H1 (cell line): ENCODE results near the gene PRDX5. TPM values are rescaled to one million over a fixed set of nuclear protein-coding genes. Genes with fewer than 3 reads are reported as not detected.

Experiments
- CTCF ChIA-PET: fragments of 300-600 bp; sonication (Branson Sonifier 250); formaldehyde crosslinking; loops from one replicate; lab custom pipeline; 2021; ENCODE audit not compliant: partially characterized antibody; lab: Charles Lee
- POLR2A ChIA-PET: fragments of 300-600 bp; sonication (Branson Sonifier 250); formaldehyde crosslinking; loops from one replicate; lab custom pipeline; 2021; ENCODE audit warnings: inconsistent platforms; ENCODE audit not compliant: partially characterized antibody; lab: Charles Lee
- DNase-seq, 2 experiments: peaks; one replicate each; pipeline versions ENCODE4 v3.0.0 to v3.0.0-alpha.2; 2010 to 2022; ENCODE audit warnings: low spot score in 2 of 2, low read depth in 1 of 2, mixed read lengths in 1 of 2
- FAIRE-seq: peaks from 2 replicates; lab custom pipeline; 2011; peaks lifted over from hg19 to GRCh38; lab: Jason Lieb, UNC
- H2AFZ ChIP-seq: 2 replicates; pipeline ENCODE4 v1.8.1; 2012; ENCODE audit warnings: low read length, inconsistent platforms
- H2AK5ac ChIP-seq: 2 replicates; pipeline ENCODE4 v1.6.1; 2013; ENCODE audit warnings: low read depth, low read length
- H2BK120ac ChIP-seq: replicated peaks from 2 replicates; pipeline ENCODE3; 2013; ENCODE audit warnings: low read depth, low read length, inconsistent platforms
- H2BK12ac ChIP-seq: 2 replicates; pipeline ENCODE4 v1.6.1; 2013; ENCODE audit warnings: low read depth, low read length
- H2BK15ac ChIP-seq: 2 replicates; pipeline ENCODE4 v1.6.1; 2013; ENCODE audit warnings: low read length
- H2BK20ac ChIP-seq: 2 replicates; pipeline ENCODE4 v1.6.1; 2013; ENCODE audit warnings: low read length
- H2BK5ac ChIP-seq: 2 replicates; pipeline ENCODE4 v1.6.1; 2013; ENCODE audit warnings: low read depth, low read length
- H3K14ac ChIP-seq: 2 replicates; pipeline ENCODE4 v1.6.1; 2013; ENCODE audit warnings: inconsistent platforms; ENCODE audit not compliant: insufficient read length
- H3K18ac ChIP-seq: 2 replicates; pipeline ENCODE4 v1.6.1; 2013; ENCODE audit warnings: low read length; ENCODE audit errors: extremely low read depth
- H3K23ac ChIP-seq: 2 replicates; pipeline ENCODE4 v1.6.1; 2013; ENCODE audit warnings: inconsistent platforms; ENCODE audit not compliant: insufficient read length
- H3K23me2 ChIP-seq: 2 replicates; pipeline ENCODE4 v1.6.1; 2013; ENCODE audit warnings: low read depth, low read length
- H3K27ac ChIP-seq: 2 replicates; pipeline ENCODE4 v1.6.1; 2011; ENCODE audit warnings: low read depth, low read length, inconsistent platforms
- H3K27me3 ChIP-seq, 4 experiments: replicated peaks in 1 of 4; 1 replicate in 1 of 4; 2 replicates in 3 of 4; pipeline versions ENCODE4 v1.6.1 to v1.8.1; 2011 to 2013; ENCODE audit warnings: low read length in 3 of 4, mild to moderate bottlenecking in 3 of 4, inconsistent platforms in 2 of 4, mixed read lengths in 2 of 4, moderate library complexity in 1 of 4; ENCODE audit not compliant: control insufficient read depth in 3 of 4, insufficient read depth in 3 of 4; ENCODE audit errors: extremely low read depth in 1 of 4
- H3K36me3 ChIP-seq, 4 experiments: 2 replicates each; pipeline versions ENCODE4 v1.6.1 to v1.8.1; 2011 to 2013; ENCODE audit warnings: mild to moderate bottlenecking in 4 of 4, low read length in 3 of 4, moderate library complexity in 2 of 4, control low read depth in 1 of 4, inconsistent platforms in 1 of 4; ENCODE audit not compliant: insufficient read depth in 4 of 4, control insufficient read depth in 2 of 4
- H3K4ac ChIP-seq: replicated peaks from 2 replicates; pipeline ENCODE3; 2013; ENCODE audit warnings: low read length, low read depth, mixed read lengths, inconsistent platforms; ENCODE audit not compliant: insufficient read length
- H3K4me1 ChIP-seq, 4 experiments: replicated peaks in 1 of 4; 1 replicate in 1 of 4; 2 replicates in 3 of 4; pipeline versions ENCODE4 v1.6.1 to v1.8.1; 2011 to 2013; ENCODE audit warnings: low read length in 3 of 4, inconsistent platforms in 2 of 4, mixed read lengths in 1 of 4; ENCODE audit not compliant: insufficient read depth in 4 of 4, control insufficient read depth in 3 of 4
- H3K4me2 ChIP-seq, 2 experiments: 2 replicates each; pipeline versions ENCODE4 v1.6.1 to v1.8.1; 2011 to 2013; ENCODE audit warnings: low read depth in 2 of 2, low read length in 2 of 2, control low read depth in 1 of 2, inconsistent platforms in 1 of 2, mild to moderate bottlenecking in 1 of 2; ENCODE audit not compliant: insufficient read depth in 1 of 2
- H3K4me3 ChIP-seq, 4 experiments: fragments of 200-600, 300-600 bp in 1 of 4; sonication (generic), shearing (Covaris generic), sonication (Bioruptor Twin) in 1 of 4; 2 replicates each; pipeline versions ENCODE4 v1.5.1 to v1.8.1; 2011 to 2016; ENCODE audit warnings: low read length in 4 of 4, low read depth in 3 of 4, control low read depth in 2 of 4, inconsistent platforms in 2 of 4, mild to moderate bottlenecking in 2 of 4, mixed read lengths in 1 of 4, moderate library complexity in 1 of 4; ENCODE audit not compliant: insufficient read depth in 2 of 4; ENCODE audit errors: extremely low read depth in 1 of 4
- H3K56ac ChIP-seq: replicated peaks from 2 replicates; pipeline ENCODE3; 2013; ENCODE audit warnings: low read depth, mild to moderate bottlenecking, mixed read lengths, low read length, inconsistent platforms; ENCODE audit not compliant: insufficient read length
- H3K79me1 ChIP-seq: 2 replicates; pipeline ENCODE4 v1.6.1; 2013; ENCODE audit warnings: low read depth, low read length, control low read depth
- H3K79me2 ChIP-seq, 2 experiments: 2 replicates each; pipeline versions ENCODE4 v1.6.1 to v1.8.1; 2012 to 2013; ENCODE audit warnings: low read length in 2 of 2, mild to moderate bottlenecking in 2 of 2, inconsistent platforms in 1 of 2; ENCODE audit not compliant: insufficient read depth in 2 of 2, control insufficient read depth in 1 of 2
- H3K9ac ChIP-seq, 4 experiments: replicated peaks in 1 of 4; 1 replicate in 1 of 4; 2 replicates in 3 of 4; pipeline versions ENCODE4 v1.6.1 to v1.8.1; 2011 to 2013; ENCODE audit warnings: low read depth in 3 of 4, low read length in 3 of 4, control low read depth in 2 of 4, mild to moderate bottlenecking in 2 of 4, moderate library complexity in 2 of 4, inconsistent platforms in 1 of 4; ENCODE audit errors: extremely low read depth in 1 of 4
- H3K9me3 ChIP-seq, 2 experiments: 2 replicates each; pipeline versions ENCODE4 v1.6.1 to v1.8.1; 2012 to 2013; ENCODE audit warnings: mild to moderate bottlenecking in 2 of 2, moderate library complexity in 2 of 2, control low read depth in 1 of 2, inconsistent platforms in 1 of 2, low read depth in 1 of 2, low read length in 1 of 2, mixed read lengths in 1 of 2; ENCODE audit not compliant: insufficient read depth in 2 of 2
- H4K20me1 ChIP-seq, 2 experiments: replicated peaks in 1 of 2; 2 replicates each; pipeline versions ENCODE3 to v1.8.1; 2011 to 2013; ENCODE audit warnings: inconsistent platforms in 2 of 2, low read length in 2 of 2, mild to moderate bottlenecking in 1 of 2; ENCODE audit not compliant: insufficient read depth in 2 of 2, control insufficient read depth in 1 of 2
- H4K5ac ChIP-seq: 2 replicates; pipeline ENCODE4 v1.6.1; 2013; ENCODE audit warnings: low read length, low read depth, mixed read lengths, inconsistent platforms; ENCODE audit not compliant: insufficient read length
- H4K8ac ChIP-seq: 2 replicates; pipeline ENCODE4 v1.8.0; 2013; ENCODE audit warnings: mild to moderate bottlenecking, moderate library complexity, low read length, inconsistent platforms; ENCODE audit not compliant: insufficient read depth; ENCODE audit errors: extremely low read depth
- H4K91ac ChIP-seq: replicated peaks from 2 replicates; pipeline ENCODE3; 2013; ENCODE audit warnings: low read length, mixed read lengths, inconsistent platforms; ENCODE audit not compliant: insufficient read length
- CTCF ChIP-seq, 3 experiments: IDR thresholded peaks; 1 replicate in 2 of 3; 2 replicates in 1 of 3; pipeline versions ENCODE4 v1.5.1 to v1.6.1; 2011; ENCODE audit warnings: low read length in 3 of 3, mild to moderate bottlenecking in 3 of 3, inconsistent platforms in 2 of 3, low read depth in 1 of 3, moderate library complexity in 1 of 3; ENCODE audit not compliant: insufficient read depth in 1 of 3; ENCODE audit errors: control extremely low read depth in 1 of 3
- GTF2F1 ChIP-seq: IDR thresholded peaks from 2 replicates; pipeline ENCODE4 v1.6.1; 2012; ENCODE audit warnings: low read depth, low read length, improper control_type of control experiment, borderline replicate concordance
- KDM1A ChIP-seq: fragments of 200-600, 300-600 bp; sonication (generic); IDR thresholded peaks from 2 replicates; pipeline ENCODE4 v1.7.1; 2016; ENCODE audit warnings: mild to moderate bottlenecking, low read length, borderline replicate concordance
- SP1 ChIP-seq: IDR thresholded peaks from 2 replicates; pipeline ENCODE4 v1.6.1; 2011; ENCODE audit warnings: low read depth, low read length
- TEAD4 ChIP-seq: IDR thresholded peaks from 2 replicates; pipeline ENCODE4 v1.6.1; 2012; ENCODE audit warnings: low read depth, low read length, inconsistent platforms, mixed read lengths
- WGBS, 2 experiments: shearing (Covaris generic) in 1 of 2; methylation state at CpG; one replicate each; pipeline versions ENCODE4 v1.1.6 to v1.1.7; 2013 to 2015; ENCODE audit warnings: low lambda C conversion rate in 2 of 2, mixed read lengths in 2 of 2, inconsistent platforms in 1 of 2, low coverage in 1 of 2, missing lambda C conversion rate in 1 of 2; ENCODE audit not compliant: insufficient replicate concordance in 2 of 2, insufficient coverage in 1 of 2, insufficient read length in 1 of 2; ENCODE audit errors: extremely low coverage in 1 of 2, missing lambda C conversion rate in 1 of 2; 5-methylcytosine and 5-hydroxymethylcytosine counted together
- polyA plus RNA-seq, 7 experiments: library from polyadenylated mRNA; depleted of rRNA in 3 of 7; stranded (reverse) in 5 of 7; unstranded in 2 of 7; fragments of >200 nt in 5 of 7; fragments of 200-250 nt in 2 of 7; gene quantifications; 1 replicate in 5 of 7; 2 replicates in 1 of 7; 4 replicates in 1 of 7; pipeline versions ENCODE4 v1.2.1 to v1.2.3, GENCODE V29; 2011 to 2013; ENCODE audit warnings: missing spikeins in 2 of 7, mixed read lengths in 2 of 7
- total RNA-seq: library from RNA; stranded (reverse); fragmentation: NEBNext Ultra II Directional; extraction: Animal tissue kit (Norgen Biotek cat#: 25700); gene quantifications from 2 replicates; pipeline ENCODE4 v1.2.1, GENCODE V29; 2021

Gene PRDX5
- total and polyA plus RNA-seq, 2 of the 8 experiments (the other 6 are each of a cell fraction or from before 2014, with no cell fraction given), result 201 to 582 TPM

GRCh38 chr11:64352099-64352994 lies 34.4 kb downstream of the PRDX5 start:
- ChIA-PET POLR2A (interaction anchor here (0.6 to 6.2 kb wide), 10 partner anchors 8 to 167 kb away, joined by 3 to 47 read pairs (median 4); partner anchors contain the start of genes CCDC88B, FERMT3, PRDX5 and STIP1), CTCF (interaction anchor here (0.6 to 37.6 kb wide), 16 partner anchors 11 to 297 kb away, joined by 3 to 614 read pairs (median 4); partner anchors contain the start of genes CATSPERZ, CCDC88B, ESRRA and PLCB3)
- Histone ChIP-seq H2AFZ (no peak overlapping the region), H4K91ac (no peak overlapping the region), H3K23ac (no peak overlapping the region), H2AK5ac (no peak overlapping the region), H3K27ac (no peak overlapping the region), H3K23me2 (no peaks in the 10 kb centered on the region), H2BK120ac (no peak overlapping the region), H4K20me1 (no peaks in the 10 kb centered on the region), H3K79me2 (no peaks in the 10 kb centered on the region), H3K4me2 (no peak overlapping the region), H3K4ac (no peak overlapping the region), H3K36me3 (no peaks in the 10 kb centered on the region), H3K4me1 (peaks cover 0 to 16% (median 11%) of the 10 kb centered on the region in 4 experiments; a peak in 6 of 7 replicates), H2BK15ac (no peak overlapping the region), H2BK12ac (0 out of 2 replicates have a peak overlapping the region, but pooled peaks have one; percentile 27), H4K5ac (no peak overlapping the region), H4K8ac (no peak overlapping the region), H3K79me1 (no peaks in the 10 kb centered on the region), H3K27me3 (no peaks in the 10 kb centered on the region), H3K14ac (no peak overlapping the region), H3K56ac (no peak overlapping the region), H2BK5ac (no peak overlapping the region), H2BK20ac (no peak overlapping the region), H3K4me3 (no peak overlapping the region), H3K9ac (no peak overlapping the region), H3K18ac (no peak overlapping the region), H3K9me3 (no peaks in the 10 kb centered on the region)
- FAIRE-seq (no peak), DNase-seq (no peak)
- no peak for TF ChIP-seq GTF2F1
- no peak for TF ChIP-seq CTCF (IDR thresholded peaks at IDR 0.05; ENCODE audit: control extremely low read depth in 1 of 3, insufficient read depth in 1 of 3, low read depth in 1 of 3, low read length in 3 of 3)
- no peak for TF ChIP-seq KDM1A
- TF ChIP-seq TEAD4, result no peak
- no peak for TF ChIP-seq SP1
- WGBS, 2 experiments, result 86% methylated on average over 27 of the region's 33 CpGs; no CpG with 5 or more reads in 1 of the 2 experiments
